ENCODE data around the gene IGFBP3.
A peak's percentile ranks its signal among the peaks of the same experiment; 100 is the strongest.

GRCh38 chr7:45921699-45922519, 837 bp upstream of the IGFBP3 start:
- peak; percentile 88 for TF ChIP-seq CTCF (conservative IDR thresholded peaks at IDR 0.05 in 1 of 2, IDR thresholded peaks at IDR 0.05 in 1 of 2; ENCODE audit: extremely low read depth in 1 of 2, insufficient read depth in 1 of 2, low read depth in 1 of 2, low read length in 2 of 2)
- TF ChIP-seq EZH2 (IDR thresholded peaks at IDR 0.05; ENCODE audit: borderline replicate concordance, low read length) = no peak
